GM21515 (cell line): ENCODE data around the gene TGFBR1.

Experiments used
- ATAC-seq: cut with Tn5 transposase; IDR thresholded peaks from one replicate; pipeline ENCODE4 v1.9.1; 2021; ENCODE audit not compliant: unreplicated experiment

Gene TGFBR1

DNA sequence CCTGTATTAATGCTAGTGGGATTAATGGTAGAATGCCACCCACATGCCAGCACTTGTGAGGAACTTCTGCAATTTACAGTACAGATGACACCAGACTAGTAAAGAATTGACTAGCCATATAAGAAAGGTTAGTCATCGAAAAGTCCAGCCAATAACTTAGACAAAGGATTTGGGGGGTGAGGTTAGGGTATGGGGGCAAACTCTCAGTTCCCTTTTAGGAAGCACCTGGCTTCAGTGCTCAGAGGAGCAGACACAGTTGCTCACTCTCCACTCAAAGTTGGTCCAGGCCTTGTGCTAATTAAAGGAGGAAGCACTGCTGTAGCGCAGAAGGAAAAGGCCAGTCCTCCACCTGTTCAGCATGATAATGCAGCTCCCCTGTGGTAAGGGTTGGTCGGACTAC is 25.2 kb downstream of the TGFBR1 start:
- ATAC-seq, result peak; percentile 53

DNA sequence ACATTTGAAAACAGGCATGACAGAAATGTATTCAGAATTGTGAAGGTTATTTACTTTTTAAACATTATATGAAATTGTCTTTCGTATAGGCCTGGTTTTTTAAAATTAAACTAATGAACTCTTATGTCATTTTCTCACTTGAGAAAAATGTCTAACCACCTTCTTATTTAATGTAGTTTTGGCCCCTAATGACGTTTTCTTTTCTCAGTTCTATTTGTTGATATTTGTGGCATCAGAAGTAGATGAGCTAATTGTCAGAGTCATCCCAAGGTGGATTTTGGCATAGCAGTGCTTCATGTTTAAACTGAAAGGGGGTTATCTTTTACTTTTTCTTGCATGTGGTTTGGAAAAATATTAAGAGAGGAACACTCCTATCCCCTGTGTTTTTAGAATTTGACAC is 28.2 kb downstream of the TGFBR1 start:
- ATAC-seq, result no peak

DNA sequence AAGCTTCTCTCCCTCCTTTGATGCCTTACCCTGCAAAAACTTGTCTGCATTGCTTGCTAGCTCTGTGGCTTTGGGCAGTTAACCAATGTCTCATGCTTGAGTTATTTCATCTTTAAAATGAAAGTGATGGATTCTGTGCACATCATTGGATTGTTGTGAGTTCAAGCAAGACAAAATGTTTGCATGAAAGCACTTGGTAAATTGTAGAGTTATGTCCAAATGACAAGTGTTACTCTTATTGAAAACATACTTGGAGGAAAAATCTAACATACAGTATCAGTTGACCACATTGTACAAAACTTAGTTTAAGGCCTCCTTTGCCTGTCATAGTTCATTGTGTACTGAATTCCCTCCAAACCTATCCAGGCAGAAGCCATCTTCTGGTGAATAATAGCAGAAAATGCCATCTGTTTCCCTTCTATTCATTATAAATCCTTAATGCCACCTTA is 30.0 kb downstream of the TGFBR1 start:
- no peak for ATAC-seq

DNA sequence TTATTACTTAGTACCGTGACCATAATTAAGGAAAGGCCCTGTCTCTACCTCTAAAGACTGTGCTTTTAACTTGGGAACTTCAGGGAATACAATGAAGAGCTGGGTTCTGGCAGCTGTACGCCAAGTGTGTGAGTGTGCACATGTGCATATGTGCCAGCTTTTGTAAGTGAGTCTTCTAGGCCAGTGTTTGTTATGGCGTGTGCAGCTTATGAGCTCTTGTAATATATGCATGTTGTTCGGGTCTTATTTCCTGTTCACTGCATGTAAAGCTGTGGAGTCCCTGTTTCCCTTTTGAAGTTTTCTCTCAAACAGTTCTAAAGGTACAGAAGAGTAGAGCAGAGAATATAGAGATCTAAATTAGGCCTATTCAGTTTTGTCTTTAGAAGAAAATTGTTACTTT is 30.5 kb downstream of the TGFBR1 start:
- ATAC-seq, result peak; percentile 46

DNA sequence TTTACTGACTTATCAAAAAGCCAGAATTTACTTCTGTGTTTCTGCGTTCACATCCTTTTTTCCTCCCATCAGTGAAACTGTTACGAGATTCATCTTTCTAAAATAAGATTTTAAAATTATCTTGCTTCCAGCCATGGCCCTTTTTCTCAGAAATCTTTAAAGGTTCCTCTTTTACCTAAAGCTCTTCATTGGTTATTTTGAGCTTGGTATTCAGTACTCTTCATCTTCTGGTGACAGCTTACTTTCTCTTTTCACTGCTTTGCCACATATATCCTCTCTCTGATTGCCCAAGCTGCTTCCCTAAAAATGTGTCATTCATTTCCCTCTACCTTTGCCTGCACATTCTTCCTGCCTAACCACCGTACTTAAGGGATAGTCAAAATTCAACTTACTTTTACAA is 32.3 kb downstream of the TGFBR1 start:
- ATAC-seq, result no peak

DNA sequence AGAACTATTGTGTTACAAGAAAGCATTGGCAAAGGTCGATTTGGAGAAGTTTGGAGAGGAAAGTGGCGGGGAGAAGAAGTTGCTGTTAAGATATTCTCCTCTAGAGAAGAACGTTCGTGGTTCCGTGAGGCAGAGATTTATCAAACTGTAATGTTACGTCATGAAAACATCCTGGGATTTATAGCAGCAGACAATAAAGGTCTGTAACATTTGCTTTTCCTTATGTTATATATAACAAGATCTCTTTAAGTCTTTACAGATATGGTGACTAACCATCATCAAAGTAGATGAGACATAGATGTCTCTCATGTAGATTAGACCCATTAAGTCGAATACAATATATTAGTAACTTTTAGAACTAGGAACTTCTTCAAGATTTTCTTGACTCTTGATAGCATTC is 33.0 kb downstream of the TGFBR1 start:
- no peak for ATAC-seq

DNA sequence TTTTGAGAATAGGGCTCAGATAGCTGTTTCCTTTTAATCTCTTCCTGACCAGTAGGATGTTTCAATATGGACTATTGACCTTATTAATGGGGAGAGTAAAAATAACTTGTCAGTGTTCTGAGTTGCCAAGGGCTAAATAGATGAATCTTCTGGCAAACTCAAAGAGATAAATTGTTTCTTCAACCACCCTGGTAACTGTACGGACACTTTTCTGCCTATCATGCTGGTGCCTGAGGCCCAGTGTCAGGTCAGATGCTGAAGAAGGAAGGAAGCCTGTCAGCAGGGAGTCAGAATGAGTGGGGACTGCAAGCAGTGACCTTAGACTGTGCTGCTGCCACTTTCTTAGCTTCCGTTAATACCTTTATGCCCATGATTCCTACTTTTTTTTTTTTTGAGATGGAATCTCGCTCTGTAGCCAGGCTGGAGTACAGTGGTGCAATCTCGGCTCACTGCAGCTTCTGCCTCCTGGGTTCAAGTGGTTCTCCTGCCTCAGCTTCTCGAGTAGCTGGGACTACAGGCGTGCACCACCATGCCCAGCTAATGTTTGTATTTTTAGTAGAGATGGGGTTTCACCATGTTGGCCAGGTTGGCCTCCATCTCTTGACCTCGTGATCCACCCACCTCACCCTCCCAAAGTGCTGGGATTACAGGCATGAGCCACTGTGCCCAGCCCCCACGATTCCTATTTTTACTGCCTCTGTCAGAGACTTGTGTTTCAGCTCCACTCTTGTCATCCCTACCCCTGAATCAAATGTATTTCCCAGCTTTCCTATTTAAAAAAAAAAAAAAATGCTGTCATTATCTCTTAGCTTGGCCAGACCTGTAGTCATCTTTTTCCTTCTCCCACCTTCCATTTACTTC is 33.7 kb downstream of the TGFBR1 start:
- no peak for ATAC-seq

DNA sequence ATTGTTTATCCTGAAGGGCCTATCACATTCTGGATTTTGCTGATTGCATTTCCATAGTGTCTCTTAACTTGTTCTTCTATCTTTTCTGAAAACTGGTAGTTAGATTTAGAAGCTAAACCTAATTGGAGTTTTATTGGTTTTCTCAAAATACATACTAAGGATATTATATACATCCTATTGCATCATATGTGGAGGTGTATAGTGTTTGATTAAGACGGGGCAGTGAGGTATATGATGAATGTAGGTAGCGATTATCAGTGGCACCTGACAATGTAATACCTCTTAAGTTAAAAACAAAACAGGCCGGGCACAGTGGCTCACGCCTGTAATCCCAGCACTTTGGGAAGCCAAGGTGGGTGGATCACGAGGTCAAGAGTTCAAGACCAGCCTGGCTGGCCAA is 35.0 kb downstream of the TGFBR1 start:
- no peak for ATAC-seq

DNA sequence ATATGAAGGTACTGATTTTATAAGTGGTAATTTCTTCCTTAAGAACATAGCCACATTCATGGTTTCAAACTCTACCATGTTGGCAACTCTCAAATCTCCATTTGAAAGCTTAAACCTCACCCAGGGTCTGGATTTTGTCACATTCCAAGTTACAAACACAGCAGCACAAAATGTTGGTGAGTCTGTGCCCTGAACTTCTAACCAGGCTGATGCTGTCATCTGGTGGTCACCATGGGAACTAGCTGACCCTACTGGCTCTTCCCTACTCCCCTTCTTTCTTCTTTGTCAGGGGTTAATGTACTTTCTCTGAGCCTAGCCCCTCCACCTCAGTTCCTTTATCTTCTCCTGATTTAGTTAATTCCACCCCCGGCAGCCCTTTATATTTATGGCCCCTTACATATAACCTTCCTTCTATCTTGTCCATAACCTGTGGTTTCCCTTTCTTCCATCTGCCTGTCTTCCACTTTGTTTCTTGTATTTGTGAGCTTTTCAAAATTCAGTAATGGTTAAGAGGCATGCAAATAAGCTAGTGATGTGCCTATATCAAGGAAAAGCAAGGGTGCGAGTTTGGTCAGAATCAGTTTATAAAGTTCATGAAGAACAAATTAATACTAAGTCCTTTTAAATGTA is 35.9 kb downstream of the TGFBR1 start:
- peak; percentile 65 for ATAC-seq

DNA sequence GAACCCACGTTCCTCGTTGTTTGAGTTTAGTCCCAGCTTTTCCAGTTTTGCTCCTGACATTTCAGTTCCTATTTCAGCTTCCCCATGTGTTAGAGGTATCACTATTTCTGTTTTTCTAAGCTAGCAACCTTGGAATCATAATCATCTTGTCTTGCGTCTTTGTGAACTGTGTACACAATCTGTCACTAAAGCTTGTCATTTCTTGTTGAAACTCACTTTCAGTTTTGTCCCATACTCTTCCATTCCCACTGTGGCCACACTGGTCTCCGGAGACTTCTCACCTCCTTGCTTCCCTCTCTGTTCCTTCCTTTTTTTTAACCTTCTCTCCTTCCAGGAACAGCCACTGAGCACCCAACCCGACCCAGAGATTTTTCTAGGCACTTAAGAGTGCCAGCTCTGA is 36.9 kb downstream of the TGFBR1 start:
- ATAC-seq, result no peak

DNA sequence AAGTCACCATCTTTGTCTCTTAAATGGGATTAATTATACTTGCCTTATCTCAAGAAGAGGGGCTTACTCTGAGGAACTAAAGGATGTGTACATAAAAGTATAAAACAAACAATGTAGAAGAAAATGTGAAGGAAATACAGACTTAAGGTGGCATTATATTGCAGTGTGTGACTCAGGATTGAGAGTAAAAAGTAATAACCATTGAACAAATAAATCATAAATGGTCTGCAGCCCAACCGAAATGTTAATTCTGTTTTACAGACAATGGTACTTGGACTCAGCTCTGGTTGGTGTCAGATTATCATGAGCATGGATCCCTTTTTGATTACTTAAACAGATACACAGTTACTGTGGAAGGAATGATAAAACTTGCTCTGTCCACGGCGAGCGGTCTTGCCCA is 37.4 kb downstream of the TGFBR1 start:
- no peak for ATAC-seq

DNA sequence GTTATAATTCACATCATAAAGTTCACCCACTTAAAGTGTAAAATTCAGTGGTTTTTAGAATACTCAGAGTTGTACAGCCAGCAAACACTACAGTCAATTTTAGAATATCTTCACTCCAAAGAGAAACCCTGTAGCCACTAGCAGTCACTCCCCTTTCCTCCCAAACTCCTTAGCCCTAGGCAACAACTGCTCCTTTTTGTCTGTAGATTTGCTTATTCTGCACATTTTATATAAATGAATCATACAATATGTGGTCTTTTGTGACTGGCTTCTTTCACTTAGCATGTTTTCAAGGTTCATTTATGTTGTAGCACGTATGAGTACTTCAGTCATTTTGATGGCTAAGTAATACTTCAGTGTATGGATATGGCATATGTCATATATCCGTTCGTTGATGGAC is 38.7 kb downstream of the TGFBR1 start:
- ATAC-seq, result no peak

DNA sequence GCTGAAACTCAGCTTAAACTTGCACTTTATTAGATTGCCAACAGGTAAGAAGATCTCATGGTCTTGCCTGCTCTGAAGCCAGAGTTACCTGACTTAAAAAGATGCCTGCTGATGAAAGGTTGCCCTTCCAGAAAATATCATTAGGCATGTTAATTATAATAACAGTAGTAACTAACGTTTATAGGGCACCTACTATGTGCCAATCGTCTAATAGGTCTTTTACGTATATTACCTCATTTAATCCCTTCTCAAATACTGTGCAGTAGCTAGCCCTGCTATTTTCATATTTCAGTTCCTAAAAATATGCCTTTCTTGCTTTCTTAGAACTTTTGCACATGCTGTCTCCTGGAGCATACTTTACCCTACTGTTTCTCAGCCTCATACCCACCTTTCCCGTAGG is 40.1 kb downstream of the TGFBR1 start:
- no peak for ATAC-seq

DNA sequence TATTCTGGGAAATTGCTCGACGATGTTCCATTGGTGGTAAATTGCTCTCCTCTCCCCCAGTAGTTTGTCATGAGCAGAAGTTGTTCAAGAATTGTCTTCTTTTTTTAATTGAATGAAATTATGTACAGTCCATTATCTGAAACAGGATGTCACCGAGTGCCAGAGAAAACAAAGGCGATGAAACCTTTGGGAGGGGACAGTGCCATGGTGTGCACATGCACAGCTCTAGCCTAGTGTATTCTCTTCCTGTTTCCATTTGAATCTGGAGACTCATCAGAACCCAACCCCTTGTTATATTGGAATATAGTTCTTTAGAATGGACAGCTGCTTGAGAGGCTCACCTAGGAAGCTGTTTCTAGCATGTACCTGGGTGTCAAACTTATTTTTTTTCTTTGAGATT is 41.7 kb downstream of the TGFBR1 start:
- ATAC-seq, result no peak

DNA sequence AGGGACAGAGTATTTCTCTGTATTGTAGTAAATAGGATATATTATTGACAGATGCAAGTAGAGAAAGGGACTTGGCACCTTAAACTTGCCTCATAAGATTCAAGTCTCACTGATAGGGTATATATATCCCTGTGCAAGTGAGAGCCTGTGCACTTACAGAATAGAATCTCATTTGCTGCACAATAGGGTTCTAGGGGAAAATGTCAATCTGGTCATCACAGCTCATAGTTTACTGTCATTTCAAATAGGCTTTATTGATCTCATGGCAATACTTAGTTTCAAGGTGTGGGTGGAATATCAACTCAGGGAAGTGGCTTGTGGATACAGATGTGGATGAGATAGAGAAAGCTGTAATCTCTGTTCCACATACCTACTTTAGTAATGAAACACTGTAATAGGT is 42.3 kb downstream of the TGFBR1 start:
- ATAC-seq, result no peak

DNA sequence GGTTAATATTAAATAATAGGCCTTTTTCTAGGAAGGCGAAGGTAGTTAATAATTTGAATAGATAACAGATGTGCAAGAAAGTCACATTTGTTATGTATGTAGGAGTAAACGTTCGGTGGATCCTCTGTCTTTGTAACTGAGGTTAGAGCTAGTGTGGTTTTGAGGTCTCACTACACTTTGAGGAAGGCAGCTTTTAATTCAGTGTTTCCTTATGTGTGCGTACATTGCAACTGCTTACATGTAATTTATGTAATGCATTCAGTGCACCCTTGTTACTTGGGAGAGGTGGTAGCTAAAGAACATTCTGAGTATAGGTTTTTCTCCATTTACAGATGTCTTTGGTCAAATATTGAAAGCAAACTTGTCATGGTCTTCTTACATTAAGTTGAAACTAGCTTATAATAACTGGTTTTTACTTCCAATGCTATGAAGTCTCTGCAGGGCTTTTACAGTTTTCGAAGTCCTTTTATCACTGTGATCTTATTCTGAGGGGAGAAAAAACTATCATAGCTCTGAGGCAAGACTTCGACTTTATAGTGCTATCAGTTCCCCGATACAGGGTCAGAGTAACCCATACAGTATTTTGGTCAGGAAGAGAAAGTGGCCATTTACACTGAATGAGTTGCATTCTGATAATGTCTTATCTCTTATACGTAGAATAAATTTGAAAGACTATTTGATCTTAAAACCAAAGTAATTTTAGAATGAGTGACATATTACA is 45.7 kb downstream of the TGFBR1 start:
- ATAC-seq, result no peak

DNA sequence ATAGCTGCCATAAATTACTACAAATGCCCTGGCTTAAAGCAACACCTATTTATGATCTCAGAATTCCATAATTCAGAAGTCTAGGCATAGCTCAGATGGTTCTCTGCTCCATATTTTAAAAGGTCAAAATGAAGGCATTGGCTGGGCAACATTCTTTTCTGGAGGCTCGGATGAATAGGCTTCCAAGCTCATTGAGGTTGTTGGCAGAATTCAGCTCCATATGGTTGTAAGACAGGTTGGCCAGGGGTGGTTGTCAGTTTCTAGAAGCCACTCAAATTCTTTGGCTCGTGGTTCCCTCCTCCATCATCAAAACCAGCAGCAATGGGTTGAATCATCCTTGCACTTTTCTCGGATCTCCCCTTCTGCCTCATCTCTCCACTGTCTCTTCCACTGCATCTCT is 49.4 kb downstream of the TGFBR1 start:
- ATAC-seq, result no peak

DNA sequence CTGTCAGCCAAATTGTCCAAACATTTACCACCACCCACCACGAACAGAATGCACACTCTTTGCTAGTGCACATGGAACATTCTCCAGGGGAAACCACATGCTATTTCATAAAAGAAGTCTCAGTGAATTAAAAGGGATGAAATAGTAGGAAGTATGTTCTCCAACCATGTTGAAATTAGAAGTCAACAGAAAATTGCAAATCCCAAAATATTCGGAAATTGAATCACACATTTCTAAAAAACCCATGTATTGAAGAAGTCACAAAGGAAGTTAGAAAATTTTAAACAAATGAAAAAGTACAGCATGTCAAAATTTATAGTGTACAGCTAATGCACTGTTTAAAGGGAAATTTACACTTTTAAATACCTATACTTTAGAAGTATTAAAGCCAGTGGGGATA is 50.8 kb downstream of the TGFBR1 start:
- no peak for ATAC-seq

DNA sequence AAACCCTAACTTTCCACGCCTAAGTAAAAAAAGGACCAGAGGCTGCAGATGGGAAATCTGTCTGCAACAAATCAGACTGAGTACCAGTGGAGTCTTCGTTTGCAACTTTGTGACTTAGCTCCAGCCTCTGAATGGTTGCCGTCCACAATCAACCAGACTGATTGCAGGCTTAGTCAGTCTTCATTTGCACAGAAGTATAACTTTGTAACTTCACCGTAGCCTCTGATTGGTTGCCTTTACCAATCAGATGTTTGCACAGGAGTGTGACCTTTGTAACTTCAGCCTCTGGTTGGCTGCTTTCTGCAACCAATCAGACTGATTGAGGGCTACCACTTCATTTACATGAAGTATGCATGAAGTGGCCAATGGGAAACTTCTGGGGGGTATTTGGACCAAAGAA is 53.7 kb downstream of the TGFBR1 start:
- no peak for ATAC-seq

DNA sequence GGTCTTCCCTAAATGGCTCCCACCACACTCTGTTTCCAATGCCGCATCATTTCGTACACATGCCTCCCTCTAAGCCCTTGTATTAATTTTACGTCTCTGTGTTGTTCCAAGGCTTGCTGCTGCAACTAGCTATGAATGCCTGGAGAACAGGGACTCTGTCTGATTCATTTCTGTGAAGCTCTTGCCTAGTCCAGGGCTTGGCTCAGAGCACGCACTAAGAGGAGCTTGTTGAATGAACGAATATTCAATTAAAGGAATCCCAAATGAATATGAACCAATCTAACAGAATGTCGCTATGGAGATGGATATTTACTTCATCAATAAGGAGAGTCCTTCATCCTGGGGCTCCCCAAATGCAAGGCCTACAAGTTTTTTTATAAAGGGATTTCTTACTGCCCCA is 55.3 kb downstream of the TGFBR1 start:
- no peak for ATAC-seq

DNA sequence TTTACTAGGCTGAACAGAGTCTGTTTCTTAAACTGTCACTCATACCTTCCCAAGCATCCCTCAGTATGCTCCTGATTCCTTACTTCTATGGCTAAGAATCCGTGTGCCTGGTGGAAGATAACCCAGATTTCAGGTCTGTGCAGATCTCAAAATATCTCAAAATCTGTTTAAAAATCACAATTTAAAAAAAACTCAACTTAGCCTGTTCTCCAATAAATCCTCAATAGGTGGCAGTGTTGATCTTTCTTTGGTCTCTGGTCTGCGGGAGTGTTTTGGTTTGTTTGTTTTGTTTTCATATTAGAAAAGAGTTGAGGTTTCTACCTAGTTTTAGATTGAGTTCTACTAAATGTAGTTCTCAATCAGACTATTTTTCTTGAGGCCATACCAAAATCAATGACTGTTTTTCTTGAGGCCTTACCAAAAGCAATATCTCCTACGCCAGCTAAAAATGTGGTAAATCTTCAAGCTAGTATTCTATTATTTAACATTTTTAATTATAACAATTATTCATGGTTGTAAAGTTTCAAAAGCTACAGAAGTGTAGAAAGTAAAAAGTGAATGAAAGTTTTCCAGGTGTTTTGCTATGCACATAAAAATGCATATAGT is 57.9 kb downstream of the TGFBR1 start:
- peak; percentile 49 for ATAC-seq

DNA sequence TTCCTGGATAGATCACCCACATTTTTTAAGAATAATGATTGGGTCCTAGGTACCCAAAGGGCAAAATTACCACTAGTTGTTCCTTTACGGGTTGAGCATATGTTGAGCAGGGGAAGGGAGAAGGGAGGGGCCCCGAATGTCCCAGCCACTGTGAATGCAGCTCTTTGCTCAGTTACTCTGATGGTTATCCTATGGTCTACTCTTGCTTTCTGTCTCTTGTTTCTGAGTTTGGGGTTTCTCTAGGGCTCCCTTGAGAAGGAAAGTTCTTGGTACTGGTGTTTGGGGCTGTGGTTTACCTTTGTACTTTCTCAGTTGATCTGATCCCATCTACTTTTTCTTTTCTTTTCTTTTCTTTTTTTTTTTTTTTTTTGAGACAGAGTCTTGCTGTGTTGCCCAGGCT is 61.2 kb downstream of the TGFBR1 start:
- no peak for ATAC-seq
